Measurements from ENCODE around the gene PRKN.

Gene PRKN

GRCh38 chr6:161941565-161941964 is 786.0 kb downstream of the PRKN start:
- in situ Hi-C loops (cut with MboI; ENCODE audit: low pct_unique_long_range_greater_than_20kb, low sequenced_read_pairs, unreplicated experiment) = no loop called here
- DNase-seq (ENCODE audit: low spot score) = no peak
- no peak for TF ChIP-seq CTCF (IDR thresholded peaks at IDR 0.05; ENCODE audit: extremely low read depth, insufficient read depth, missing control alignments)

GRCh38 chr6:161940519-161940918 is 787.0 kb downstream of the PRKN start:
- DNase-seq (ENCODE audit: low spot score) = no peak
- no peak for TF ChIP-seq CTCF (IDR thresholded peaks at IDR 0.05; ENCODE audit: extremely low read depth, insufficient read depth, missing control alignments)
- in situ Hi-C loops (cut with MboI; ENCODE audit: low pct_unique_long_range_greater_than_20kb, low sequenced_read_pairs, unreplicated experiment) = no loop called here

- DNase-seq (ENCODE audit: low spot score) = no peak
- in situ Hi-C loops (cut with MboI; ENCODE audit: low pct_unique_long_range_greater_than_20kb, low sequenced_read_pairs, unreplicated experiment) = no loop called here
- TF ChIP-seq CTCF (IDR thresholded peaks at IDR 0.05; ENCODE audit: extremely low read depth, insufficient read depth, missing control alignments) = no peak
Observed at GRCh38 chr6:161926324-161926723, 801.2 kb downstream of the PRKN start.

GRCh38 chr6:161924516-161925116 is 803.0 kb downstream of the PRKN start:
- TF ChIP-seq CTCF (IDR thresholded peaks at IDR 0.05; ENCODE audit: extremely low read depth, insufficient read depth, missing control alignments) = no peak
- no peak for DNase-seq (ENCODE audit: low spot score)
- in situ Hi-C loops (cut with MboI; ENCODE audit: low pct_unique_long_range_greater_than_20kb, low sequenced_read_pairs, unreplicated experiment) = no loop called here

- in situ Hi-C loops (cut with MboI; ENCODE audit: low pct_unique_long_range_greater_than_20kb, low sequenced_read_pairs, unreplicated experiment) = no loop called here
- no peak for DNase-seq (ENCODE audit: low spot score)
- peak; percentile 5 for TF ChIP-seq CTCF (IDR thresholded peaks at IDR 0.05; ENCODE audit: extremely low read depth, insufficient read depth, missing control alignments)
Observed at GRCh38 chr6:161922631-161923119, 804.9 kb downstream of the PRKN start.

GRCh38 chr6:161921602-161922395 is 805.8 kb downstream of the PRKN start:
- in situ Hi-C loops (cut with MboI; ENCODE audit: low pct_unique_long_range_greater_than_20kb, low sequenced_read_pairs, unreplicated experiment) = no loop called here
- DNase-seq (ENCODE audit: low spot score) = no peak
- no peak for TF ChIP-seq CTCF (IDR thresholded peaks at IDR 0.05; ENCODE audit: extremely low read depth, insufficient read depth, missing control alignments)
